Superior temporal gyrus (tissue), 1 donor: ENCODE measurements around the gene KLHL29.
A peak's percentile ranks its signal among the peaks of the same experiment; 100 is the strongest.
"Not testable (repeated sequence)": the region's sequence is repeated elsewhere in the genome, so short reads cannot be mapped to it uniquely, and the experiment has no call there.

ENCODE experiments used
- DNase-seq: peaks from one replicate; pipeline ENCODE4 v3.0.0-alpha.2; 2016; ENCODE audit errors: extremely low spot score

KLHL29 gene

GRCh38 chr2:23384551-23385343, at the start of gene KLHL29:
Gene KLHL29, plus strand, starts transcription at chr2:23385179. Its CDS starts 177,018 bp downstream, at chr2:23562197.
- DNase-seq, result peak; percentile 63

- no peak for DNase-seq
Observed at GRCh38 chr2:23335550-23335949, 49.4 kb upstream of the KLHL29 start.

- DNase-seq, result no peak
Observed at GRCh38 chr2:23342075-23342474, 42.9 kb upstream of the KLHL29 start.

GRCh38 chr2:23346029-23346428, 39.0 kb upstream of the KLHL29 start:
- no peak for DNase-seq

GRCh38 chr2:23346781-23347180, 38.2 kb upstream of the KLHL29 start:
- no peak for DNase-seq

- DNase-seq, result no peak
Observed at GRCh38 chr2:23347471-23348092, 37.4 kb upstream of the KLHL29 start.

- not testable (repeated sequence) for DNase-seq
Observed at GRCh38 chr2:23348093-23348481, 36.9 kb upstream of the KLHL29 start.

GRCh38 chr2:23349508-23349907, 35.5 kb upstream of the KLHL29 start:
- DNase-seq, result no peak

- no peak for DNase-seq
Observed at GRCh38 chr2:23350041-23350791, 34.8 kb upstream of the KLHL29 start.

GRCh38 chr2:23350792-23351355, 34.1 kb upstream of the KLHL29 start:
- DNase-seq, result no peak

GRCh38 chr2:23351388-23352141, 33.4 kb upstream of the KLHL29 start:
- DNase-seq, result peak; percentile 87

- no peak for DNase-seq
Observed at GRCh38 chr2:23354554-23354953, 30.4 kb upstream of the KLHL29 start.

- no peak for DNase-seq
Observed at GRCh38 chr2:23355001-23355400, 30.0 kb upstream of the KLHL29 start.

- DNase-seq, result no peak
Observed at GRCh38 chr2:23356711-23357110, 28.3 kb upstream of the KLHL29 start.

GRCh38 chr2:23359631-23360567, 25.1 kb upstream of the KLHL29 start:
- DNase-seq, result no peak

- no peak for DNase-seq
Observed at GRCh38 chr2:23360571-23361125, 24.3 kb upstream of the KLHL29 start.

GRCh38 chr2:23361152-23361551, 23.8 kb upstream of the KLHL29 start:
- no peak for DNase-seq

GRCh38 chr2:23363268-23363667, 21.7 kb upstream of the KLHL29 start:
- DNase-seq, result no peak

- no peak for DNase-seq
Observed at GRCh38 chr2:23363831-23364230, 21.1 kb upstream of the KLHL29 start.

GRCh38 chr2:23366720-23367119, 18.3 kb upstream of the KLHL29 start:
- DNase-seq, result no peak
